A172 (cell line): ENCODE results near the gene HBEGF. TPM values are rescaled to one million over a fixed set of nuclear protein-coding genes. Genes with fewer than 3 reads are reported as not detected.

Experiments
- DNase-seq: peaks from one replicate; pipeline ENCODE4 v3.0.0-alpha.2; 2015; ENCODE audit warnings: low spot score
- total RNA-seq: library from RNA; depleted of rRNA; stranded (reverse); fragments of >200 nt; shearing (Covaris generic); gene quantifications from 2 replicates; pipeline ENCODE4 v1.2.3, GENCODE V29; 2014

The HBEGF gene
- total RNA-seq, 1 experiment from 2014 or later, result 17.4 TPM

DNA sequence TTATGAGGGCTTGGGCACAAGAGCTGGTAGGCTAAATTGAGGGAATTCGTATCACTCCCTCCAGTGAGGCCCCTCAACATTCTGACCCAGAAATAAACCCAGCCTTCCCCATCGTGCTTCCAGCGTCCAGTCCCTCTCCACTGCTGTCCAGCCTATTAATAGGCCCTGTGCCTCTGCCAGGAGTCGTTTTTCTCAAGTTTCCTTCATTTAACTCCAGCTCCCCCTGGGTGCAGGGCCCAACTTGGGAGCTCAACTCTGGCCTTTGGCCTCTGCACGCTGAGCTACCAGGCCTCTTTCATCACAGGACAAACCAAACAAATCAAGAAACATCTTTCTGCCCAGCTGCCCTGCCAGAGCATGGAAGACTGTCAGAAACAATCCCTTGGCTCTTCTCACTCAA lies 10.0 kb downstream of the HBEGF start:
- DNase-seq, result no peak

DNA sequence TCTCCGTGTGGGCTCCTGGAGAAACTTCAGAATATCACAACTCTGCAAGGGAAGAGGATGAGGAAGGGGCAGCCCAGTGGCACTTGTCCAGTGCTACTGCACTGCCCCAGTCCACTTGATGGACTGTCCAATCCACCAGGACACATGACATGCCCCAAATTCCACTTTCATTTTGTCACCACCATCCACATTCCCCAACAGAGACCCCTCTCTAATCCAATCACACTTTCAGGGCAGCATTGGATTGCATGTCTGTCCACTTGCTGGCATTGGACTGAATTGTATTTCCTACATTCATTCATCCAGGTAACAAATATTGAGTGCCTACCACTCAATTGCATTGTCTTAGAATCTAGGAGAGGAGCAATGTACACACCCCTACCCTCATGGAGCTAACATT lies 14.8 kb downstream of the HBEGF start:
- DNase-seq, result no peak

DNA sequence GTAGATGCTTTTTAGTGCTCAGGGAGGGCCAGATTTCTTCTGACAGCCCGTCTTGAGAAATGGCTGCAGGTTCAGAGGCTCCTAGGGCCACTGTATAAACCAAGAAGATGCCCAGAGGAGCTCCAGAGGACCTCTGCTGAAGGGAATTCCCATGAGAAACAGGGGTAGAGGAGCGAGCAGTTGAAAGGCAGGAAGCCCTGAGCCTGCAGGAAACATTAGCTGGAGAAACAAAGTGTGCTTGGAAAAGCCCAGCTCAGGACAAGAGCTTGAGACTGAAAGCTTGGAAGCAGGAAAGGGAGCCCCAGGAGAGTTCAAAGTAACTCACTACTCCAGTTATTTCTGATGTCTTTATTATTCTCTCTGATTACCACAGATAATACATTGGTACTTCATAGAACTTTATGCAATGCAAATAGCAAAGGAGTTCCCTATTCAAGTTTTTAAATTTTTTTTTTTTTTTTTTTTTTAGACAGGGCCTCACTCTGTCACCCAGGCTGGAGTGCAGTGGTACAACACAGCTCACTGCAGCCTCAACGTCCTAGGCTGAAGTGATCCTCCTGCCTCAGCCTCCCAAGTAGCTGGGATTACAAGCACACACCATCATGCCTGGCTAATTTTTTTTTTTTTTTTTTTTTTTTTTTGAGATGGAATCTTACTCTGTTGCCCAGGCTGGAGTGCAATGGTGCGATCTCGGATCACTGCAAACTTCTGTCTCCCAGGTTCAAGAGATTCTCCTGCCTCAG lies 16.5 kb downstream of the HBEGF start:
- no peak for DNase-seq

DNA sequence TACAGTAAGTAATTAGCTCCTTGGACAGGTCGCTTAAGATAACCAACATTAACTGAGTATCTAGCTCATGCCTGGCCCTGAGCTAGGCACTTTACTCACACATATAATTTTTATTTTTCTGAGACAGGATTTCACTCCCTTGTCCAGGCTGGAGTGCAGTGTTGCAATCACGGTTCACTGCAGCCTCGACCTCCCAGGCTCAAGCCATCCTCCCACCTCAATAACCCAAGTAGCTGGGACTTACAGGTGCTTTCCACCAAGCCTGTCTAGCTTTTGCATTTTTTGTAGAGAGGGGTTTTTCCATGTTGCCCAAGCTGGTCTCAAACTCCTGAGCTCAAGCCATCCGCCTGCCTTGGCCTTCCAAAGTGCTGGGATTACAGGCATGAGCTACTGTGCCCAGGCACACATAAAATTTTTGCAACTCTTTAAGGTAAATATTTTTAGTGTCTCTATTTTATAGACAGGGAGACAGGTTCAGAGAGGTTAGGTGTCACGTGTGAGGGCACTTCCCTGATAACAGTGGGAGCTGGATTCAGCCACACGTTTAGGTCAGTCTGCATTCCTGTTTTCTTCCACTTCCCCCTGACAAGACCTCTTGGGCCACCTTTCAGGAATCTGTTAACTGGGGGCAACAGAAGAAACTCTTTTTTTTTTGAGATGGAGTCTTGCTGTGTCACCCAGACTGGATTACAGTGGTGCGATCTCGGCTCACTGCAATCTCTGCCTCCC lies 18.2 kb downstream of the HBEGF start:
- no peak for DNase-seq

DNA sequence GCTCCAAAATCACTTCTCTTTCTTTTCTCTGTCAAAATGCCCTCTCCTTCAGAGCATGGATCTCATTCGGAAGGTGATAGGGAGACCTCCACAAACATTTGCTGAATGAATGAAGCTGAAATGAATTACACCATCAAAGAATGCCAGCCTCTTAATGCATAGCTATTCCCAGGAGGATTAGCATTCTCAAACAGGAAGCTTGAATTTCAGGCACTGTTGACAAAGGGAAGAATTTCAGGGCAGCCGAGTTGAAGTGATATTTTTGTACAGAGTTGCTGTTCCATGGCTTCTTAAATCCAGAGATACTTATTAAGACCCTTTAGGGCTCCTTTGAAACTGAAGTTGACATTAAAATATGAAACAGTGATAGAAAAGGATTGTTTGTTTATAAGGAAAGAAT lies 18.8 kb downstream of the HBEGF start:
- DNase-seq, result no peak

DNA sequence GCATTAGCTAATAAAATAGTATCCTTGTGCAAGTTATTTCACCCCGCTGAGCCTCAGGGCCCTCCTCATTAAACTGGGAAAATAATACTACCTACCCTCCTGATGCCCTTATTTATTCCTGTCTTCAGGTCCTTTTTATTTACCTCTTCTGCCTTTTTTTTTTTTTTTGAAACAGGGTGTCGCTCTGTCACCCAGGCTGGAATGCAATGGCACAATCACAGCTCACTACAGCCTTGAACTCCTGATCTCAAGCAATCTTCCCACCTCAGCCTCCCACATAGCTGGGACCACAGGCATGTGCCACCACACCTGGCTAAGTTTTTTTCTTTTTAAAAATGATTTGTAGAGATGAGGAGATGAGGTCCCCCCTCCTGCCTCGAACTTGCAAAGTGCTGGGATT lies 20.9 kb downstream of the HBEGF start:
- no peak for DNase-seq

DNA sequence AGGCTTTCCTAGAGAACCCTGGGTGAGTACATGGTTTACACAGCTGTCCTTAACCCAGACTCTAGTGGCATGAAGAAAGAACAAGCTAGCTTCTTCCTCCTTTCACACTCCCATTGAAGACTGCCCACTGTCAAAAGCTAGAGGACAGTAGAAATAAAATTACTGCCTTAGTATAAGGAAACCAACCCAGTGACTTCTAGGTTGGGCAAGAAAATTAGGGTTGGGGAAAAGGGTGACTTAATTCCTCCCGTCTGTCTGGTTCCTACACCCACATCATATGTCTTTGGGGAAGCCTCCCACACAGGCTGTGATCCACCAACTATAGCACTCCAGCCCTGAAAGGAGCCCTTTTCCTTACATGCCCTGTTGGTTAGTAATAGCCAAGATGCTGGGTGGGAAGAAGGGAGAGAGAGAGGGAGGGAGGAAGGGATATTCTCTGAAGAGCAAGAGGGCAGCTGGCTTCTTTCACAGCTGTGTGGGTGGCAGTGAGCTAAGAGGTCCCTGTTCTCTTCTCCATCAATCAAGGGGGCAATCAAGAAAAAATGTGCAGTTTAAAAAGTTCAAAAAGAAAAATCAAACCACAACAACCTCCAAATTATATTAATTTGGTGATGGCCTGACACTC lies 21.7 kb downstream of the HBEGF start:
- DNase-seq, result no peak

DNA sequence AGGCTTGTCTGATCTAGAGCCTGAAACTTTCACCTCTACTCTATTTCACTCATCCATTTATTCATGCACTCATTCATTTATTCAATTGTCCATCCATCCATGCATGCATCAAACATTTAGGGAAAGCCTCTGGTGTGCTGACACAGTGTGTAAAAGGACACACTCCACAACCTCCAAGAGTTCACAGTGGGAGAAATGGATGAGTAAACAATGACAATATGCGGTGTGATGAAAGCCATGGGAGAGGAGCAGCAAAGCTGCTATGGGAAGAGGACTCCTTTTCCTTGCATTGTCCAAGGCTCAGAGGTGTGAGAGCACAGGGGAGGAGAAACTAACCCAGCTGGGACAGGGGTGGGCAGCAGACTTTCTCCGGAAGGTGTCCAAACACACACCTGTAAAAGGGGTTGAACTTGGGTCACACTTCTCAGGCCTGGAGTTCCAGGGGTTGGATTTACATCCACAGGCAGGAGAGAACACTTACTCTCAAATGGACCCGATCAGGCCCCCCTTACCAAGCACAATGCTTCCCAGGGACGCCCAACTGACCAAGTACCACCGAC lies 22.3 kb downstream of the HBEGF start:
- DNase-seq, result no peak

DNA sequence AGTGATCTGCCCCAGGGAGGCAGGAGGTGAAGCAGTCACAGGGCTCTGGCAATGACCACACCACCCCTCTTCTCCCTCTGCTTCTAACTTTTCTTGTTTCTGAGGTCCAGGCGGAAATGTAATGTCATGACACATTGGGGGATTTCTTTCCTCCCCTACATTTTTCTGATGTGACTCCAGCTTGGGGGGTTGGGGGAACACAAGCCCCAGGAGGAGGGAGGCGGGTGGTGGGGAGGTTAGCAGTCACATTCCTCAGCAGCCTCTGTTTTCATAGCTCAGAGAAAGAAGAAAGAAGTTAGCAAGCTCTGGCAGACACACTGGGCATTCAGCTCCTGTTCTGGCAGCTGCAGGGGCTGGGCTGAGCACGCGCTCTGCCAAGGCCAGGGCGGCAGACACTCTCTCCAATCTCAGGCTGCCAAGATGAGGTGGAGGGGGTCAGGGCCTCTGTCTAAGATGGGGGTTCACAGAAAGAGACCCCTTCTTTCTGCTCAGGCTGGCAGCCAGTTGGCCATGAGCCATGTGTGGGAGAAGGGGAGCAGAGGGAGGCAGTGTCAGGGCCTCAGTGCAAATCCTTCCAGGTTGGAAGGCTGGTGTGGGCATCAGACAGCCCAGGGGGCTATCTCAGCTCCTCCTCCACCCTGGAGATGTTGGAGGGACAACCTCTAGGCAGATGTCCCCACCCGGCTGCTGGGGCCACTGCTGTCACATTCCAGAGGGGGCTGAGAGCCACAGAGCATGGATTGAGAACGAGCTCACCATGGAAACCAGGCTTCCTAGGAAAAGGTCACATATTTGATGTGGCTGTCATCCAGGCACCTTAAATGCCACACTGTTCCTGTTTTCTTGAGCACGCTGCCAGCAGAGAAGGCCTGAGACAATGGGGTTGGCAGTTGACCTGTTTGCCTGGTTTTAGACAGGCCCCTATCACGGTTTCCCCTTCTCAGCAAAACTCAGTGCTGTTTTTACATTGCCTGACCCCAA lies 23.4 kb downstream of the HBEGF start:
- DNase-seq, result peak; percentile 96

DNA sequence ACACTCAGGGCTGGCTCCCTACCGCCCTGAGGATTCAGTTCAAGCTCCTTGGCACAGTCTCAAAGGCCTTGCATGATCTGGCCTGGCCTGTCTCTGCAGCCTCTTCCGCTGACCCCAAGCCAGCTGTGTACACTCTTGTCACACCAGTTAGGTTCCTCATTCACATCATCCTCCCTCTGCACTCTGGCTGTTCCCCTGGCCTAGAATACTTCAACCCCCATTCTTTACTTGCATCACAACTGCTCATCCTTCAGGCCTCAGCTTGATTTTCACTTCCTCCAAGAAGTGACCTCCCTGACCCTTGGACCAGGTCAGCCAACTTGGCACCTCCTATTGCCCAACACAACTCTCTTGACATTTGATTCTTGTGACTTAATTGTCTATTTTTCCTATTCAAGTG lies 24.6 kb downstream of the HBEGF start:
- DNase-seq, result no peak

DNA sequence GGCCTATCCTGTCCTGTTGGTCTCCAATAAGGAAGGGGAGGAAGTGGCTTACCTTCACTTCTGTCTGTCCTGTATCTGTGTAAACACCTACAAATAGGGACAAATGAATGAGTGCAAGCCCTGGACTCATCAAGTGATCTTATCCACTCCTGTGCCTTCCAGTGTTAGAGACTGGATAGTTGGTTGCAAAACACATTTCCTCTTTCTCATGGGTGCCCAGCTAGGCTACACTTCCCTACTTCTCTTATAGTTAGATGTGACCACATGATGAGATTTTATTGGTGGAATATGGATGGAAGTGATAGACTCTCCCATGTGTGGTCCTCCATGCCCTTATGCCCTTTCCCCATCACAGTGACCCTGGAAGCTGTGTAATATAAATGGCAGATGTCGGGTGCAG lies 26.6 kb downstream of the HBEGF start:
- DNase-seq, result no peak

DNA sequence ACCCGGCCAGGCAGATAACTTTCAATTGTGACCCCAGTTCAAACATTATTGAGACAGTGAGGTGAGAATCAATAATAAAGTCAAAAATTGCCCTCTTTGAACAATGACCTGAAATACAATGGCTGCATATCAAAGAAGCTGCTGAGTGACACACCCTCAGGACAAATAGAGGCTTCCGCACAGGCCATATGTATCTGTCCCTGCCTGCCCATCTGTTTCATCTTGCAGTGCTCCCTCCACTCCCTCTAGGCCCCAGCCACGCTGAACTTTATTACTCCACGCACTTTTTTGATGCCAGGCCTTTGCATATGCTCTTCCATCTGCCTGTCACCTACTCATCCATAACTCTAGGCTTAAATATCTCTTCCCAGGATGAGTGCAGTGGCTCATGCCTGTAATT lies 27.6 kb downstream of the HBEGF start:
- DNase-seq, result no peak

DNA sequence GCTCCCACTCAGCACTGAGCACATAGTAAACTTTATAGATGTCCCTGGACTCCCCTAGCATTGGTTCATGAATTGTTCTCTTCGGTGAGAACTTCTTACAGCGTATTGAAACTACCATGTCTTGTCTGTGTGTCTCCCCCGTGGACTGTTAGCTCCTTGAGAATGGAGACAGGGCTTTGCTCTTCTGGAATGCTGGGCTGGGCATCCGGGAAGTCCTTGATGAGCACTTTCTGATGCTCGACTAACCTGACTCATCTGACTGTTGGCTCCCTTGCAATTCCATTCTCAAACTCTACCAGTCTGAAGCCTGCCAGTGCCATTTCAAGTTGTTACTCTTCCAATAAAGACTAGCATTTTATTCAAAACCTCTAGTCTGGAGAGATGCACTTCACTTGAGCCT lies 28.5 kb downstream of the HBEGF start:
- peak; percentile 88 for DNase-seq

DNA sequence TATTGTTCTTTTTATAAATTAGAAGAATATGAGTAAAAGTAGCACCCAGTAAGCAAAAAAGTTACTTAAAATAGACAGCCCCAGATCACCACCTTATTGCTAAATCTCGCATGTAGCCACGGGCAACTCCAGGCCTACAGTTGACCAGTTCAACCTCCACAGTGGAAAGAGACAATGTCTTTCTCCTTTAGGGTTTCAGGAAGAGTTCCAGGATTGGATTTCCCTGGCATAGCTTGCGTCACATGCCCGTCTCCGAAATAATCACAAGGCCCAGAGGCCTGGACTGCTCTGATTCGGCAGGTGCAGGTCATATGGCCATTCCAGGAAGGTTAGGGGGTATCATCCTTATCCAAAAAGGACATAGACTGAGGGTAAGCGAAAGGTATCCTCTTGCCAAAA lies 33.6 kb downstream of the HBEGF start:
- DNase-seq, result no peak

DNA sequence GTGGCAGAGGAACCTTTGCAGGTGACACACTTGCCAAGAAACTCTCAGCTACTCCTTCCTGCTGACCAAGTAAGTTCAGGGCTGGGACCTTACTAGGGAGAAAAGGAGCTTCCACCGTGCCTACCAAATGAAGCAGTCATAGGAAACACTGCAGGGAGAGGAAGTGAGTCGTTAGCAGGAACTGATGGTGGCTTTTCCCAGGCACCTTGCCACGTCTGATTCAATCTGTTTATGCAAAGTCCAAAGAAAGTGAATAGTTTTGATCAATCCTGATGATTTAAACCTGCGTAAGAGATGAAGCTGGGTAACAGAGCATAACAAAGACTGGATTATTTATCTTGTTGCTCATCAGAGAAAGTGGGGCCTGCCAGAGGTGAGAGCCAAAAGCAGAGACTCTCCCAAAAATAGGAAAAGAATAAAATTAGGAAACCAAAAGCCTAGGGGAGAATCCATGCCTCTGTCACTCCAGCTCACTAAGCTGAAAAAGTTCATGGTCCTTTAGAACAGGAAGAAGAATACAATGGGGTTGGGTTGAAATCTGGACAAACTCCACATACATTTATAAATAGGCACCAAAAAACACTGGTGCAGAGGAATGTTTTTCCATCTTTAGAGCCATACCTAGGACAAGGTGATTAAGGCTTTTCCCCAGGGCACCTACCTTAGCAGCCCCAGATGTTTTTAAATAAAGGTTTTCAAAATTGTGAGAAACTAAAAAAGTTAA lies 34.2 kb downstream of the HBEGF start:
- peak; percentile 95 for DNase-seq

DNA sequence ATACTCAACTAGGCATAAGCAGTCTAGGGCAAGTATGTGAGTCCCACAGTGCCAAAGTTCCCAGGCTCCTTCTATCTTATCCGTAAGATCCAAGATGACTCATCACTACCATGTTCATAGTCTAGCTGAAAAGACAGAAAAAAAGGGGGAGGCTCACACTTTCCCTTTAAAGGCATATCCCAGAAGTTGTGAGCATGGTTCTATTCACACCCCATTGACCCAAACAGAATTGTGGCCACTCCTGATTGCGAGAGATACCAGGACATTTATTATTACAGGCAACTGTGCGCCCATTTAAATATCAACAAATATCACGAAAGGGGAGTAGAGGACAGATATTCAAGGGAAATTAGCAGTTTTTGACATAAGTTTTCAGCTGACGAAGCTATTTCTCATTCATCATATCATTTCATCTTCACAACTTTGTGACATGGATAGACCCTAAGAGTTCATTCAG lies 35.4 kb downstream of the HBEGF start:
- peak; percentile 98 for DNase-seq

DNA sequence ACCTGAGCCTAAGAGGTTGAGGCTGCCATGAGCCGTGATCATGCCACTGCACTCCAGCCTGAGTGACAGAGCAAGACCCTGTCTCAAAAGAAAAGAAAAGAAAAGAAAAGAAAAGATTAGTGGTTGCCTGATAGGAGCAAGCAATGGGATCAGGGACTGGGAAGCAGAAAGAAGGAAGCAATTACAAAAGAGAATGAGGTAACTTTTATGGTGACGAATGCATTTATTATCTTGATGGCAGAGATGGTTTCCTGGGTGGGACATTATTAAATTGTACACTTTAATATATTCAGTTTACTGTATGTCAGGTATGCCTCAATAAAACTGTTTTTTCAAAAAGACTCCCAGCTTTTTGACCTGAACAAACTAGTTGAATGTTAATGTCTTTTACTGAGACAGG lies 36.0 kb downstream of the HBEGF start:
- peak; percentile 76 for DNase-seq

DNA sequence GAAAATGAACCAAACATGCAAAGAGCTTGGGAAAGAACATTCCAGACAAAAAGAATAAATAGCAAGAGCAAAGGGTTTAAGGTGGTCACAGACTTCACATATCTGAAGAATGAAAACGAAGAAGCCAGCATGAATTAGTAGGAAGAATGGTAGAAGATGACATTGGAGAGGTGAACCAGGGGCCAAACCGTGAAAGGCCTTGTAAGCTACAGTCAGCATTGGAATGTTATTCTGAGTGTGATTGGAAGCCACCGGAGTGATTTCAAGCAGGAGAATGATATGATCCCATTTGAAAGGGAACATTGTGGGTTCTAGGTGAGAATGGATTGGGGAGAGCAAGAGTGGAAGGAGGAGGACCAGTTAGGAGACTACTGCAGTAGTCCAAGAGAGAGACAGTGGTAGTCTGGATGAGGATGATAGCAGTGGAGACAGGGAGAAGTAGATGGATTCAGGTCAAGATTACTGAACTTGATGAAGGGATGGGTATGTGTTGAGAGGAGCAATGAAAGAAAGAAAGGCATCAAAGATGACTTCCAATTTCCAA lies 36.6 kb downstream of the HBEGF start:
- no peak for DNase-seq

DNA sequence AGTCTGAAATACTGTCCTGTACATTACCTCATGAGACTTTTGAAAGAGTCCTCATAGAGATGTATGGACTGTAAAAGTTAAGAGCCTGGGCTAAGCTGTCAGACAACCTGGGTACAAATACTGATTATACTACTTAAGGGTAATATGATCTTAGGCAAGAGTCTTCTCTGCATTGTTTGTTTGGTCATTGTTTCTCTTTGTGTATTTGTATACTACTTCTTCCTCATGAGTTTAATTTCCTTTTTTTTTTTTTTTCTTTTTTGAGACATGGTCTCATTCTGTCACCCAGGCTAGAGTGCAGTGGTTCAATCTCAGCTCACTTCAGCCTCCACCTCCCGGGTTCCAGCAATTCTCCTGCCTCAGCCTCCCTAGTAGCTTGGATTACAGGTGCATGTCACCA lies 40.9 kb downstream of the HBEGF start:
- no peak for DNase-seq

DNA sequence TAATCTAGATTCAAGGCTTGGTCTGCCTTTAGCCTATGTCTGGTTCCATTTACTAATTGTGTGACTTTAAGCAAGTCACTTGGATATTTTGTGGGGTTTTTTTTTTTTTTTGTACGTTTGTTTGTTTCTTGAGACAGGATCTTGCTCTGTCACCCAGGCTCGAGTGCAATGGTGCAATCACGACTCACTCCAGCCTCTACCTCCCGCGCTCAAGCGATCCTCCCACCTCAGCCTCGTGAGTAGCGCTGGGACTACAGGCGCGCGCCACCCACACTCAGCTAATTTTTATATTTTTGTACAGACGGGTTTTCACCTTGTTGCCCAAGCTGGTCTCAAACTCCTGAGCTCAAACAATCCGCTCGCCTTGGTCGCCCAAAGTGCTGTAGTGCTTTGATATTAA lies 42.4 kb downstream of the HBEGF start:
- no peak for DNase-seq
